HuH-7 (cell line): Measurements from ENCODE around the gene CERS5.

Source experiments
- DNase-seq: peaks from one replicate; pipeline ENCODE4 v3.0.0; 2011; ENCODE audit warnings: low spot score

CERS5 gene

GRCh38 chr12:50167049-50167828 is at the start of gene CERS5:
Gene CERS5, minus strand, starts transcription at chr12:50167369. Its CDS starts 72 bp downstream, at chr12:50167297.
- DNase-seq = peak; percentile 94

- DNase-seq = no peak
These were observed 47.9 kb upstream of the CERS5 start for GRCh38 chr12:50215033-50215432.

GRCh38 chr12:50214018-50214417 is 46.8 kb upstream of the CERS5 start:
- DNase-seq = no peak

GRCh38 chr12:50213439-50213838 is 46.3 kb upstream of the CERS5 start:
- DNase-seq = no peak

GRCh38 chr12:50212071-50212467 is 44.9 kb upstream of the CERS5 start:
- no peak for DNase-seq

- no peak for DNase-seq
These were observed 44.4 kb upstream of the CERS5 start for GRCh38 chr12:50211392-50212070.

GRCh38 chr12:50207424-50207823 is 40.3 kb upstream of the CERS5 start:
- DNase-seq = no peak

- no peak for DNase-seq
These were observed 38.5 kb upstream of the CERS5 start for GRCh38 chr12:50205648-50206047.

GRCh38 chr12:50203691-50204090 is 36.5 kb upstream of the CERS5 start:
- DNase-seq = no peak

GRCh38 chr12:50201987-50202521 is 34.9 kb upstream of the CERS5 start:
- peak; percentile 16 for DNase-seq

GRCh38 chr12:50200552-50201273 is 33.5 kb upstream of the CERS5 start:
- no peak for DNase-seq

- no peak for DNase-seq
These were observed 31.7 kb upstream of the CERS5 start for GRCh38 chr12:50198829-50199228.

GRCh38 chr12:50197297-50197727 is 30.1 kb upstream of the CERS5 start:
- DNase-seq = no peak

- DNase-seq = no peak
These were observed 29.4 kb upstream of the CERS5 start for GRCh38 chr12:50196537-50196936.

GRCh38 chr12:50195832-50196231 is 28.7 kb upstream of the CERS5 start:
- no peak for DNase-seq

- no peak for DNase-seq
These were observed 25.7 kb upstream of the CERS5 start for GRCh38 chr12:50192908-50193307.

- no peak for DNase-seq
These were observed 25.1 kb upstream of the CERS5 start for GRCh38 chr12:50192236-50192635.

- DNase-seq = no peak
These were observed 23.7 kb upstream of the CERS5 start for GRCh38 chr12:50190859-50191258.

- DNase-seq = no peak
These were observed 21.9 kb upstream of the CERS5 start for GRCh38 chr12:50188875-50189575.

GRCh38 chr12:50188241-50188781 is 21.1 kb upstream of the CERS5 start:
- DNase-seq = peak; percentile 37

- DNase-seq = no peak
These were observed 20.1 kb upstream of the CERS5 start for GRCh38 chr12:50187084-50187900.
